HepG2 (cell line): Measurements from ENCODE around the gene TEAD1. TPM values are rescaled to one million over a fixed set of nuclear protein-coding genes. Genes with fewer than 3 reads are reported as not detected.

Source experiments
- ATAC-seq: fragments of 200-7000 bp; cut with Tn5 transposase; 3 replicates; pipeline ENCODE4 v1.9.1; 2020; ENCODE audit warnings: mild to moderate bottlenecking, moderate library complexity
- BruUV-seq: library from RNA; stranded (reverse); fragments of 400-500 nt; replicated peaks from 2 replicates; lab custom pipeline; 2021; lab: Mats Ljungman, UMichigan
- CTCF ChIA-PET: fragments of 300-600 bp; formaldehyde crosslinking; extraction: SDS; loops from one replicate; lab custom pipeline; 2021; ENCODE audit warnings: low total read pairs, inconsistent platforms, low intra/inter-chr PET ratio; lab: Yijun Ruan, JAX
- POLR2A ChIA-PET: fragments of 350-600 bp; sonication (Branson Sonifier 250); formaldehyde crosslinking; loops from one replicate; lab custom pipeline; 2020; ENCODE audit warnings: antibody characterized with exemption, inconsistent platforms; lab: Yijun Ruan, JAX
- DNase-seq: peaks from one replicate; pipeline ENCODE4 v3.0.0-alpha.2; 2015; ENCODE audit warnings: low spot score
- FAIRE-seq: peaks from 3 replicates; lab custom pipeline; 2011; peaks lifted over from hg19 to GRCh38; lab: Jason Lieb, UNC
- H2AFZ ChIP-seq: one replicate; pipeline ENCODE4 v1.6.1; 2011; ENCODE audit warnings: low read length, inconsistent platforms
- H3K27ac ChIP-seq: fragments of 300-600 bp; 3 replicates; pipeline ENCODE4 v1.8.0; 2011; ENCODE audit warnings: mixed run types, mild to moderate bottlenecking, mixed read lengths, low read length, inconsistent platforms; ENCODE audit not compliant: insufficient read depth; ENCODE audit errors: extremely low read length
- H3K27me3 ChIP-seq, 2 experiments: fragments of 200-600 bp in 1 of 2; 2 replicates in 1 of 2; 3 replicates in 1 of 2; pipeline versions ENCODE4 v1.6.0 to v1.8.0; 2011; ENCODE audit warnings: low read length in 2 of 2, mild to moderate bottlenecking in 2 of 2, moderate library complexity in 2 of 2, inconsistent platforms in 1 of 2; ENCODE audit not compliant: insufficient read depth in 2 of 2, control insufficient read depth in 1 of 2
- H3K36me3 ChIP-seq, 2 experiments: fragments of 200-600 bp in 1 of 2; replicated peaks in 1 of 2; 2 replicates in 1 of 2; 3 replicates in 1 of 2; pipeline versions ENCODE4 v1.5.1 to v1.8.0; 2011; ENCODE audit warnings: low read length in 2 of 2, inconsistent platforms in 1 of 2; ENCODE audit not compliant: insufficient read depth in 2 of 2, control insufficient read depth in 1 of 2
- H3K4me1 ChIP-seq: 2 replicates; pipeline ENCODE4 v1.5.1; 2012; ENCODE audit warnings: low read length, inconsistent platforms; ENCODE audit not compliant: insufficient read depth
- H3K4me2 ChIP-seq: 2 replicates; pipeline ENCODE4 v1.6.0; 2011; ENCODE audit warnings: low read depth, low read length, inconsistent platforms
- H3K4me3 ChIP-seq, 3 experiments: fragments of 200-600 bp in 1 of 3; sonication (generic), shearing (Covaris generic) in 1 of 3; replicated peaks in 1 of 3; 2 replicates each; pipeline ENCODE4 v1.5.1; 2011 to 2016; ENCODE audit warnings: low read length in 3 of 3, inconsistent platforms in 2 of 3, low read depth in 2 of 3, mild to moderate bottlenecking in 2 of 3, control low read depth in 1 of 3, mixed read lengths in 1 of 3; ENCODE audit not compliant: insufficient read depth in 1 of 3
- H3K79me2 ChIP-seq: one replicate; pipeline ENCODE4 v1.6.1; 2011; ENCODE audit warnings: low read length, inconsistent platforms; ENCODE audit not compliant: insufficient read depth
- H3K9ac ChIP-seq: 2 replicates; pipeline ENCODE4 v1.6.0; 2011; ENCODE audit warnings: mild to moderate bottlenecking, low read depth, low read length, inconsistent platforms; ENCODE audit not compliant: insufficient read depth
- H3K9me3 ChIP-seq: 2 replicates; pipeline ENCODE4 v1.5.1; 2012; ENCODE audit warnings: mild to moderate bottlenecking, low read length
- H4K20me1 ChIP-seq: 2 replicates; pipeline ENCODE4 v1.6.0; 2011; ENCODE audit warnings: inconsistent platforms, mild to moderate bottlenecking, low read length, moderate library complexity; ENCODE audit not compliant: insufficient read depth
- ATF1 ChIP-seq: IDR thresholded peaks from 2 replicates; pipeline ENCODE4 v1.6.1; 2016; ENCODE audit warnings: mild to moderate bottlenecking, control low read depth
- ATRX ChIP-seq: sonication (generic); formaldehyde crosslinking; IDR thresholded peaks from 2 replicates; pipeline ENCODE4 v1.4.0; 2020; ENCODE audit warnings: missing genetic modification reagents, borderline replicate concordance
- KDM4B ChIP-seq: sonication (generic); formaldehyde crosslinking; IDR thresholded peaks from 2 replicates; pipeline ENCODE4 v1.4.0; 2020; ENCODE audit warnings: missing genetic modification reagents
- TFDP2 ChIP-seq: sonication (generic); formaldehyde crosslinking; IDR thresholded peaks from 2 replicates; pipeline ENCODE4 v1.4.0; 2020; ENCODE audit warnings: missing genetic modification reagents
- TSC22D2 ChIP-seq: sonication (generic); formaldehyde crosslinking; IDR thresholded peaks from 2 replicates; pipeline ENCODE4 v1.5.1; 2020; ENCODE audit warnings: missing genetic modification reagents, mild to moderate bottlenecking, borderline replicate concordance
- ZBTB33 ChIP-seq: sonication (generic); formaldehyde crosslinking; IDR thresholded peaks from 2 replicates; pipeline ENCODE4 v1.4.0; 2020; ENCODE audit warnings: missing genetic modification reagents
- ZNF18 ChIP-seq: sonication (generic); formaldehyde crosslinking; IDR thresholded peaks from 2 replicates; pipeline ENCODE4 v1.8.0; 2022; ENCODE audit warnings: mild to moderate bottlenecking, missing genetic modification reagents; ENCODE audit not compliant: insufficient replicate concordance
- ZNF205 ChIP-seq: IDR thresholded peaks from 2 replicates; pipeline ENCODE4 v1.6.1; 2018; ENCODE audit warnings: missing biosample characterization, missing genetic modification reagents
- ZNF33B ChIP-seq: sonication (generic); formaldehyde crosslinking; IDR thresholded peaks from 2 replicates; pipeline ENCODE4 v1.5.1; 2020; ENCODE audit warnings: mild to moderate bottlenecking, missing genetic modification reagents
- ZNF354B ChIP-seq: sonication (generic); formaldehyde crosslinking; IDR thresholded peaks from 2 replicates; pipeline ENCODE4 v1.8.0; 2022; ENCODE audit warnings: mild to moderate bottlenecking, missing genetic modification reagents
- ZNF512B ChIP-seq: sonication (generic); formaldehyde crosslinking; IDR thresholded peaks from 2 replicates; pipeline ENCODE4 v1.5.1; 2020; ENCODE audit warnings: missing genetic modification reagents, mild to moderate bottlenecking, borderline replicate concordance
- ZNF558 ChIP-seq: sonication (generic); formaldehyde crosslinking; IDR thresholded peaks from 2 replicates; pipeline ENCODE4 v1.9.0; 2022; ENCODE audit warnings: mild to moderate bottlenecking, missing genetic modification reagents, borderline replicate concordance
- ZNF746 ChIP-seq: sonication (generic); formaldehyde crosslinking; IDR thresholded peaks from 2 replicates; pipeline ENCODE4 v1.8.0; 2022; ENCODE audit warnings: mild to moderate bottlenecking, missing genetic modification reagents
- ZNF747 ChIP-seq: sonication (generic); formaldehyde crosslinking; IDR thresholded peaks from 2 replicates; pipeline ENCODE4 v1.8.1; 2023; ENCODE audit warnings: missing genetic modification reagents, mild to moderate bottlenecking, borderline replicate concordance
- ZNF781 ChIP-seq: sonication (generic); formaldehyde crosslinking; IDR thresholded peaks from 2 replicates; pipeline ENCODE4 v1.5.1; 2020; ENCODE audit warnings: borderline replicate concordance, mild to moderate bottlenecking, missing genetic modification reagents; ENCODE audit errors: not compliant biosample characterization
- ZNF784 ChIP-seq: sonication (generic); formaldehyde crosslinking; IDR thresholded peaks from 2 replicates; pipeline ENCODE4 v1.5.1; 2020; ENCODE audit warnings: missing genetic modification reagents, mild to moderate bottlenecking, borderline replicate concordance
- ZNF878 ChIP-seq: sonication (generic); formaldehyde crosslinking; IDR thresholded peaks from 2 replicates; pipeline ENCODE4 v1.8.1; 2023; ENCODE audit warnings: mild to moderate bottlenecking, missing genetic modification reagents, moderate library complexity
- WGBS: methylation state at CpG from one replicate; pipeline ENCODE4 v1.1.6; 2017; ENCODE audit warnings: low lambda C conversion rate; 5-methylcytosine and 5-hydroxymethylcytosine counted together
- in situ Hi-C: cut with HindIII; loops from 2 replicates; pipeline ENCODE4 v1.10.0; 2017; ENCODE audit warnings: low pct_unique_long_range_greater_than_20kb; ENCODE audit not compliant: extremely low pct_ligation_motif_present
- intact Hi-C: fragments of 100-400 bp; cut with micrococcal nuclease; formaldehyde crosslinking; loops from one replicate; pipeline ENCODE4 v1.10.0; 2022; ENCODE audit not compliant: unreplicated experiment
- polyA plus RNA-seq, 8 experiments: library from polyadenylated mRNA; depleted of rRNA in 3 of 8; stranded (reverse) in 7 of 8; unstranded in 1 of 8; fragments of >200 nt; fragmentation: Illumina TruSeq in 4 of 8; extraction: Trizol in 4 of 8; gene quantifications; 2 replicates each; pipeline versions ENCODE4 v1.2.1 to v1.2.3, GENCODE V29; 2011 to 2016; ENCODE audit warnings: low read depth in 4 of 8, missing spikeins in 1 of 8, mixed read lengths in 1 of 8; ENCODE audit not compliant: insufficient read depth in 1 of 8
- total RNA-seq, 5 experiments: library from RNA; depleted of rRNA; stranded (reverse); fragments of >200 nt; fragmentation: Illumina TruSeq; extraction: Trizol; gene quantifications; 2 replicates each; pipeline ENCODE4 v1.2.3, GENCODE V29; 2016; ENCODE audit warnings: low read depth in 1 of 5

TEAD1 gene
- total and polyA plus RNA-seq, 2 of the 13 experiments (the other 11 are each of a cell fraction or from before 2014, with no cell fraction given) = 20.1 to 30.5 TPM

- H3K79me2 ChIP-seq = no peaks in the 10 kb centered on the region
- no peak overlapping the region for H2AFZ ChIP-seq
- no peaks in the 10 kb centered on the region for H4K20me1 ChIP-seq
- H3K36me3 ChIP-seq = no peaks in the 10 kb centered on the region
- BruUV-seq = no TSS peak
- no peaks in the 10 kb centered on the region for H3K27me3 ChIP-seq
- ATAC-seq (no peak), FAIRE-seq (no peak), DNase-seq (no peak)
- H3K27ac ChIP-seq = no peak overlapping the region
- in situ Hi-C loops (no loop called here), intact Hi-C loops (no loop called here)
- no peak overlapping the region for H3K9ac ChIP-seq
- POLR2A ChIA-PET = no interaction called here
- no peak overlapping the region for H3K4me2 ChIP-seq
- CTCF ChIA-PET = no interaction called here
- H3K9me3 ChIP-seq = no peaks in the 10 kb centered on the region
- TF ChIP-seq ZNF781 (CRISPR knock-in tag) (no peak), ZNF354B (CRISPR knock-in tag) (no peak), ATRX (CRISPR knock-in tag) (no peak), ZNF747 (CRISPR knock-in tag) (no peak), ZNF878 (no peak), ZNF512B (no peak), TSC22D2 (CRISPR knock-in tag) (no peak), KDM4B (CRISPR knock-in tag) (no peak), ZNF33B (CRISPR knock-in tag) (no peak), ZNF558 (no peak), ZBTB33 (CRISPR knock-in tag) (no peak), TFDP2 (CRISPR knock-in tag) (no peak), ATF1 (CRISPR knock-in tag) (no peak), ZNF18 (CRISPR knock-in tag) (no peak), ZNF205 (CRISPR knock-in tag) (no peak), ZNF784 (no peak), ZNF746 (CRISPR knock-in tag) (no peak)
- no peaks in the 10 kb centered on the region for H3K4me1 ChIP-seq
- WGBS = 30% methylated on average over 1 of the region's 1 CpG
- H3K4me3 ChIP-seq = no peak overlapping the region
These were observed 39.9 kb upstream of the TEAD1 start for GRCh38 chr11:12634329-12634728.
